ENCODE data around the gene DPF3.

GRCh38 chr14:72699443-72699842 lies 194.5 kb downstream of the DPF3 start:
- TF ChIP-seq EZH2phosphoT487 (IDR thresholded peaks at IDR 0.05; ENCODE audit: insufficient read depth, low read depth) (no peak), EZH2 (IDR thresholded peaks at IDR 0.05; ENCODE audit: insufficient read depth, poor library complexity, severe bottlenecking) (no peak)

Data from GM23248 (cell line).